Glutamatergic neuron (in vitro differentiated cells): ENCODE results near the gene ARHGAP10. TPM values are rescaled to one million over a fixed set of nuclear protein-coding genes. Genes with fewer than 3 reads are reported as not detected.

ENCODE experiments used
- DNase-seq: peaks from one replicate; pipeline ENCODE4 v3.0.0; 2022
- H3K27ac Mint-ChIP-seq: one replicate; pipeline ENCODE4 v1.8.0; 2020; ENCODE audit warnings: mild to moderate bottlenecking, mixed read lengths, inconsistent platforms; ENCODE audit not compliant: unreplicated experiment
- H3K27me3 Mint-ChIP-seq: one replicate; pipeline ENCODE4 v1.8.0; 2020; ENCODE audit warnings: mild to moderate bottlenecking, moderate library complexity, mixed read lengths, inconsistent platforms; ENCODE audit not compliant: unreplicated experiment
- H3K36me3 Mint-ChIP-seq: one replicate; pipeline ENCODE4 v1.8.0; 2020; ENCODE audit warnings: mild to moderate bottlenecking, mixed read lengths, inconsistent platforms; ENCODE audit not compliant: unreplicated experiment
- H3K4me1 Mint-ChIP-seq: one replicate; pipeline ENCODE4 v1.8.0; 2020; ENCODE audit warnings: mild to moderate bottlenecking, low read depth, mixed read lengths, inconsistent platforms; ENCODE audit not compliant: unreplicated experiment
- H3K4me3 Mint-ChIP-seq: one replicate; pipeline ENCODE4 v1.8.0; 2020; ENCODE audit warnings: mild to moderate bottlenecking, mixed read lengths, inconsistent platforms; ENCODE audit not compliant: unreplicated experiment
- H3K9me3 Mint-ChIP-seq: one replicate; pipeline ENCODE4 v1.8.0; 2020; ENCODE audit warnings: mild to moderate bottlenecking, moderate library complexity, mixed read lengths, inconsistent platforms; ENCODE audit not compliant: unreplicated experiment
- CTCF ChIP-seq: fragments of 200-600 bp; sonication (generic); IDR thresholded peaks from one replicate; pipeline ENCODE4 v1.5.0; 2021; ENCODE audit not compliant: partially characterized antibody, unreplicated experiment
- total RNA-seq: library from RNA; stranded (reverse); fragmentation: NEBNext Ultra II Directional; extraction: Animal tissue kit (Norgen Biotek cat#: 25700); gene quantifications from one replicate; pipeline ENCODE4 v1.2.1, GENCODE V29; 2021; ENCODE audit not compliant: unreplicated experiment

ARHGAP10 gene
- total RNA-seq, 1 donor from 2014 or later = 19.7 TPM

GRCh38 chr4:148065075-148065474 lies 333.2 kb downstream of the ARHGAP10 start:
- H3K27me3 Mint-ChIP-seq = peaks cover 2% of the 10 kb centered on the region
- TF ChIP-seq CTCF = no peak
- no peaks in the 10 kb centered on the region for H3K36me3 Mint-ChIP-seq
- H3K4me3 Mint-ChIP-seq = no peak overlapping the region
- peaks cover 8% of the 10 kb centered on the region for H3K4me1 Mint-ChIP-seq
- DNase-seq = no peak
- no peak overlapping the region for H3K27ac Mint-ChIP-seq
- H3K9me3 Mint-ChIP-seq = peaks cover 4% of the 10 kb centered on the region

- Mint-ChIP-seq H3K4me1 (peaks cover 12% of the 10 kb centered on the region), H3K36me3 (no peaks in the 10 kb centered on the region), H3K9me3 (peaks cover 4% of the 10 kb centered on the region), H3K27ac (no peak overlapping the region), H3K4me3 (no peak overlapping the region), H3K27me3 (peaks cover 4% of the 10 kb centered on the region)
- TF ChIP-seq CTCF = no peak
- no peak for DNase-seq
Observed at GRCh38 chr4:148067301-148067916, 335.5 kb downstream of the ARHGAP10 start.

GRCh38 chr4:148068065-148068911 lies 336.4 kb downstream of the ARHGAP10 start:
- peaks cover 4% of the 10 kb centered on the region for H3K27me3 Mint-ChIP-seq
- DNase-seq = no peak
- no peak overlapping the region for H3K4me3 Mint-ChIP-seq
- H3K27ac Mint-ChIP-seq = no peak overlapping the region
- H3K36me3 Mint-ChIP-seq = no peaks in the 10 kb centered on the region
- H3K9me3 Mint-ChIP-seq = peaks cover 8% of the 10 kb centered on the region
- peaks cover 12% of the 10 kb centered on the region for H3K4me1 Mint-ChIP-seq
- no peak for TF ChIP-seq CTCF

- Mint-ChIP-seq H3K36me3 (peaks cover 5% of the 10 kb centered on the region), H3K9me3 (peaks cover 9% of the 10 kb centered on the region), H3K4me1 (peaks cover 10% of the 10 kb centered on the region), H3K27me3 (peaks cover 7% of the 10 kb centered on the region), H3K27ac (no peak overlapping the region), H3K4me3 (no peak overlapping the region)
- no peak for DNase-seq
- no peak for TF ChIP-seq CTCF
Observed at GRCh38 chr4:148069086-148069894, 337.4 kb downstream of the ARHGAP10 start.
